DND-41 (cell line): Measurements from ENCODE around the gene MACROH2A2.

Experiments
- EZH2 ChIP-seq: IDR thresholded peaks from 3 replicates; pipeline ENCODE4 v1.6.1; 2012; ENCODE audit warnings: borderline replicate concordance, low read depth, mild to moderate bottlenecking, moderate library complexity, low read length, inconsistent platforms; ENCODE audit not compliant: severe bottlenecking
- TF ChIP-seq, protein P1 (sequence below): IDR thresholded peaks from 2 replicates; pipeline ENCODE4 v1.5.1; 2012; ENCODE audit warnings: borderline replicate concordance, low read length, moderate library complexity, mild to moderate bottlenecking; ENCODE audit not compliant: poor library complexity, severe bottlenecking; ENCODE audit errors: extremely low read depth

GRCh38 chr10:70118196-70118595 is 65.5 kb downstream of the MACROH2A2 start:
- TF ChIP-seq, protein P1, sequence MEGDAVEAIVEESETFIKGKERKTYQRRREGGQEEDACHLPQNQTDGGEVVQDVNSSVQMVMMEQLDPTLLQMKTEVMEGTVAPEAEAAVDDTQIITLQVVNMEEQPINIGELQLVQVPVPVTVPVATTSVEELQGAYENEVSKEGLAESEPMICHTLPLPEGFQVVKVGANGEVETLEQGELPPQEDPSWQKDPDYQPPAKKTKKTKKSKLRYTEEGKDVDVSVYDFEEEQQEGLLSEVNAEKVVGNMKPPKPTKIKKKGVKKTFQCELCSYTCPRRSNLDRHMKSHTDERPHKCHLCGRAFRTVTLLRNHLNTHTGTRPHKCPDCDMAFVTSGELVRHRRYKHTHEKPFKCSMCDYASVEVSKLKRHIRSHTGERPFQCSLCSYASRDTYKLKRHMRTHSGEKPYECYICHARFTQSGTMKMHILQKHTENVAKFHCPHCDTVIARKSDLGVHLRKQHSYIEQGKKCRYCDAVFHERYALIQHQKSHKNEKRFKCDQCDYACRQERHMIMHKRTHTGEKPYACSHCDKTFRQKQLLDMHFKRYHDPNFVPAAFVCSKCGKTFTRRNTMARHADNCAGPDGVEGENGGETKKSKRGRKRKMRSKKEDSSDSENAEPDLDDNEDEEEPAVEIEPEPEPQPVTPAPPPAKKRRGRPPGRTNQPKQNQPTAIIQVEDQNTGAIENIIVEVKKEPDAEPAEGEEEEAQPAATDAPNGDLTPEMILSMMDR, result no peak
- no peak for TF ChIP-seq EZH2
